A549 (cell line): ENCODE results near the gene CNKSR2. TPM values are rescaled to one million over a fixed set of nuclear protein-coding genes. Genes with fewer than 3 reads are reported as not detected.

ENCODE experiments used
- ATAC-seq, 2 experiments: fragments of 200-7000 bp in 1 of 2; fragments of >200 bp in 1 of 2; cut with Nextera tagmentation in 1 of 2; cut with Tn5 transposase in 1 of 2; 3 replicates each; pipeline versions ENCODE4 v1.8.0 to v1.9.1; 2018 to 2020; ENCODE audit warnings: mild to moderate bottlenecking in 1 of 2, moderate library complexity in 1 of 2
- CTCF ChIA-PET: fragments of 300-600 bp; sonication (Branson Sonifier 250); formaldehyde crosslinking; extraction: SDS; loops from one replicate; lab custom pipeline; 2021; ENCODE audit warnings: antibody characterized with exemption, inconsistent platforms; lab: Yijun Ruan, JAX
- POLR2A ChIA-PET: fragments of 350-600 bp; formaldehyde crosslinking; extraction: SDS; loops from one replicate; lab custom pipeline; 2021; ENCODE audit warnings: antibody characterized with exemption, inconsistent platforms; lab: Yijun Ruan, JAX
- DNase-seq, 2 experiments: peaks; one replicate each; pipeline versions ENCODE4 v3.0.0 to v3.0.0-alpha.2; 2011 to 2016; ENCODE audit warnings: low read depth in 1 of 2, low spot score in 1 of 2
- FAIRE-seq: peaks from 2 replicates; lab custom pipeline; 2011; peaks lifted over from hg19 to GRCh38; lab: Jason Lieb, UNC
- H3K27ac ChIP-seq, 2 experiments: fragments of >200 bp; sonication (Bioruptor Twin); formaldehyde crosslinking; 3 replicates each; pipeline ENCODE4 v1.5.1; 2016 to 2017
- H3K4me1 ChIP-seq: fragments of >200 bp; sonication (Bioruptor Twin); formaldehyde crosslinking; 3 replicates; pipeline ENCODE4 v1.6.1; 2016
- H3K4me2 ChIP-seq: fragments of >200 bp; sonication (Bioruptor Twin); formaldehyde crosslinking; 3 replicates; pipeline ENCODE4 v1.6.1; 2016
- H3K4me3 ChIP-seq: fragments of >200 bp; sonication (Bioruptor Twin); formaldehyde crosslinking; 3 replicates; pipeline ENCODE4 v1.5.1; 2016
- H3K9me3 ChIP-seq: fragments of >200 bp; sonication (Bioruptor Twin); formaldehyde crosslinking; 3 replicates; pipeline ENCODE4 v1.6.1; 2016
- CBX8 ChIP-seq: fragments of 200-600 bp; sonication (generic); IDR thresholded peaks from 2 replicates; pipeline ENCODE4 v1.6.1; 2016
- CHD4 ChIP-seq: fragments of 200-600 bp; sonication (generic); IDR thresholded peaks from 2 replicates; pipeline ENCODE4 v1.6.1; 2016; ENCODE audit warnings: antibody characterized with exemption, mild to moderate bottlenecking, borderline replicate concordance
- FOSB ChIP-seq: fragments of 250-450 bp; sonication (Bioruptor Pico); IDR thresholded peaks from 2 replicates; pipeline ENCODE4 v1.5.0; 2020; ENCODE audit warnings: mild to moderate bottlenecking, moderate library complexity
- HOXA7 ChIP-seq: fragments of 250-450 bp; sonication (Bioruptor Pico); IDR thresholded peaks from 2 replicates; pipeline ENCODE4 v1.5.0; 2020; ENCODE audit warnings: mild to moderate bottlenecking, moderate library complexity
- HOXB13 ChIP-seq: fragments of 250-450 bp; sonication (Bioruptor Pico); IDR thresholded peaks from 2 replicates; pipeline ENCODE4 v1.5.0; 2020; ENCODE audit warnings: low read depth, mild to moderate bottlenecking, moderate library complexity
- KDM1A ChIP-seq: fragments of 200-600 bp; sonication (generic); IDR thresholded peaks from 2 replicates; pipeline ENCODE4 v1.6.1; 2016; ENCODE audit warnings: low read depth, mild to moderate bottlenecking
- MAZ ChIP-seq: fragments of 150-350 bp; IDR thresholded peaks from 2 replicates; pipeline ENCODE4 v1.6.1; 2014; ENCODE audit warnings: antibody characterized with exemption, low read depth, low read length, borderline replicate concordance
- NFE2L2 ChIP-seq: fragments of 150-350 bp; conservative IDR thresholded peaks from 2 replicates; pipeline ENCODE4 v1.6.1; 2014; ENCODE audit warnings: low read length
- NPAS2 ChIP-seq: fragments of 250-450 bp; sonication (Bioruptor Pico); IDR thresholded peaks from 2 replicates; pipeline ENCODE4 v1.8.0; 2022; ENCODE audit warnings: mild to moderate bottlenecking, moderate library complexity, borderline replicate concordance
- RAD21 ChIP-seq, 2 experiments: fragments of >200 bp in 1 of 2; sonication (Bioruptor Twin) in 1 of 2; formaldehyde crosslinking in 1 of 2; IDR thresholded peaks in 1 of 2; conservative IDR thresholded peaks in 1 of 2; 2 replicates in 1 of 2; 3 replicates in 1 of 2; pipeline ENCODE4 v1.6.1; 2012 to 2018; ENCODE audit warnings: inconsistent platforms in 1 of 2
- RARB ChIP-seq: fragments of 250-450 bp; sonication (Bioruptor Pico); IDR thresholded peaks from 2 replicates; pipeline ENCODE4 v1.8.0; 2021; ENCODE audit warnings: mild to moderate bottlenecking, moderate library complexity
- RCOR1 ChIP-seq: fragments of 150-350 bp; IDR thresholded peaks from 2 replicates; pipeline ENCODE4 v1.6.1; 2014; ENCODE audit warnings: antibody characterized with exemption, low read length, low read depth
- RFX5 ChIP-seq: fragments of 450-650 bp; IDR thresholded peaks from 2 replicates; pipeline ENCODE4 v1.7.1; 2014; ENCODE audit warnings: antibody characterized with exemption, mild to moderate bottlenecking, moderate library complexity
- RNF2 ChIP-seq: fragments of 200-600 bp; sonication (generic); IDR thresholded peaks from 2 replicates; pipeline ENCODE4 v1.6.1; 2016; ENCODE audit warnings: low read depth, mild to moderate bottlenecking, antibody characterized with exemption, moderate library complexity, borderline replicate concordance
- SREBF2 ChIP-seq: fragments of 450-650 bp; IDR thresholded peaks from 2 replicates; pipeline ENCODE4 v1.6.1; 2014; ENCODE audit warnings: mild to moderate bottlenecking, moderate library complexity
- TP53 ChIP-seq: fragments of 250-450 bp; sonication (Bioruptor Pico); IDR thresholded peaks from 2 replicates; pipeline ENCODE4 v1.5.0; 2021; ENCODE audit warnings: mild to moderate bottlenecking, moderate library complexity
- WGBS: methylation state at CpG from one replicate; pipeline ENCODE4 v1.1.6; 2017; ENCODE audit errors: missing lambda C conversion rate; 5-methylcytosine and 5-hydroxymethylcytosine counted together
- polyA plus RNA-seq, 4 experiments: library from polyadenylated mRNA; depleted of rRNA in 3 of 4; stranded (reverse); fragments of >200 nt; fragmentation: RNase III in 1 of 4; extraction: RNeasy Plus Mini Kit Qiagen cat#74134 plus additional on column Dnase treatment in 1 of 4; gene quantifications; 2 replicates in 3 of 4; 3 replicates in 1 of 4; pipeline ENCODE4 v1.2.3, GENCODE V29; 2011 to 2017
- TF ChIP-seq, protein P1 (sequence below): fragments of 150-350 bp; IDR thresholded peaks from 2 replicates; pipeline ENCODE4 v1.6.1; 2014; ENCODE audit warnings: low read depth, mild to moderate bottlenecking, low read length
- TF ChIP-seq, protein P2 (sequence below): fragments of 250-450 bp; sonication (Bioruptor Pico); IDR thresholded peaks from 2 replicates; pipeline ENCODE4 v1.5.0; 2021; ENCODE audit warnings: mild to moderate bottlenecking, moderate library complexity, borderline replicate concordance
- TF ChIP-seq, protein P3 (sequence below): fragments of >200 bp; sonication (Bioruptor Twin); formaldehyde crosslinking; IDR thresholded peaks from 3 replicates; pipeline ENCODE4 v1.6.1; 2016

CNKSR2 gene
- polyA plus RNA-seq, 2 of the 4 experiments (the other 2 are of a cell fraction) = 5.8 to 11.4 TPM

DNA sequence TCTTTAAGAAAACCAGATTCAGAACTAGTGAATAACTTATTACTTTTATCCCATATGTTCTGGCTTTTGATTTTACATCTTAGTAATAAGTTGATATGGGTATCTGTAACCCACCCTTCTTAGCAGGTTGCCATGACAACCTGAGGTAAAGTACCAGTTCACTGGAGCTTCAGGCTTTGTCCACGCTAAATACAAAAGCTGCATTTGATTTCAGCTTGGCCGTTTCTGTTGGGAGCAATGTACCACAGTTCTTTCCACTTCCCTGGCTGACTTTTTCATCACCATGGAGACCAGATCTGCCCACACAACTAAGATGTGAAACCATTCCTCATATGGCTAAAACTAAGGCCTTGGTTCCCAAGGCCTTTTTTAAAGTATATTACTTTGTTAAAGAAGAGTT is 257.8 kb downstream of the CNKSR2 start:
- H3K4me1 ChIP-seq = no peaks in the 10 kb centered on the region
- TF ChIP-seq RFX5 = no peak
- TF ChIP-seq RCOR1 = no peak
- no peak for TF ChIP-seq MAZ
- TF ChIP-seq HOXB13 = no peak
- TF ChIP-seq RAD21 (conservative IDR thresholded peaks at IDR 0.05 in 1 of 2, IDR thresholded peaks at IDR 0.05 in 1 of 2) = no peak
- TF ChIP-seq, protein P1, sequence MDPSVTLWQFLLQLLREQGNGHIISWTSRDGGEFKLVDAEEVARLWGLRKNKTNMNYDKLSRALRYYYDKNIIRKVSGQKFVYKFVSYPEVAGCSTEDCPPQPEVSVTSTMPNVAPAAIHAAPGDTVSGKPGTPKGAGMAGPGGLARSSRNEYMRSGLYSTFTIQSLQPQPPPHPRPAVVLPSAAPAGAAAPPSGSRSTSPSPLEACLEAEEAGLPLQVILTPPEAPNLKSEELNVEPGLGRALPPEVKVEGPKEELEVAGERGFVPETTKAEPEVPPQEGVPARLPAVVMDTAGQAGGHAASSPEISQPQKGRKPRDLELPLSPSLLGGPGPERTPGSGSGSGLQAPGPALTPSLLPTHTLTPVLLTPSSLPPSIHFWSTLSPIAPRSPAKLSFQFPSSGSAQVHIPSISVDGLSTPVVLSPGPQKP = no peak
- no peak overlapping the region for H3K4me3 ChIP-seq
- POLR2A ChIA-PET = no interaction called here
- ATAC-seq (no peak), FAIRE-seq (no peak), DNase-seq (no peak)
- H3K27ac ChIP-seq = no peak overlapping the region
- H3K4me2 ChIP-seq = no peak overlapping the region
- CTCF ChIA-PET = interaction anchor here (0.6 kb wide), 1 partner anchor 33 kb away, joined by 3 read pairs; no protein-coding TSS in a partner anchor
- 57% methylated on average over 2 of the region's 2 CpGs for WGBS
- H3K9me3 ChIP-seq = no peaks in the 10 kb centered on the region

DNA sequence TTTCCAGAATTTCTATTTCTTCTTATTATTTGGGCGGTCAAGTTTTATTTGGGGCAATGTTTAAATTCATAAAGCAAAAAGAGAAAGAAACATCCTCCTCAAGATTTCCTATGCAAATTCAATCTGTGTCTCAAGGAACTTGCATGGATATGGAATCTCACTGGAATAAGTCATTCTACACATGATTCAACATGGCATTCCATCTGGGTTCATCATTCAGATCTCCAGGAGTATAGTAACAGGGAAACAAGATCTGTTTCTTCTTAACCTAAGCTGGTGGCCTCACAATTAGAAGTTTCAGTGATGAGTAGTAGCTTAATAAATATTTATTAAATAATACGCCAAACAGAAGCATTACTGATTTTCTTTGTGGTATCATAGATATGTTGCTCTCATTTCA is 264.1 kb downstream of the CNKSR2 start:
- no peak for ATAC-seq
- peak; percentile 72 for FAIRE-seq
- ChIA-PET POLR2A (no interaction called here), CTCF (no interaction called here)
- Histone ChIP-seq H3K4me3 (no peak overlapping the region), H3K9me3 (no peaks in the 10 kb centered on the region), H3K27ac (no peak overlapping the region), H3K4me2 (no peak overlapping the region), H3K4me1 (no peaks in the 10 kb centered on the region)
- TF ChIP-seq RFX5 = no peak
- TF ChIP-seq TP53 = no peak
- TF ChIP-seq KDM1A = no peak
- TF ChIP-seq HOXA7 (CRISPR knock-in tag) = no peak
- TF ChIP-seq MAZ = no peak
- no peak for TF ChIP-seq NFE2L2
- 87% methylated on average over 2 of the region's 2 CpGs for WGBS
- DNase-seq = no peak

DNA sequence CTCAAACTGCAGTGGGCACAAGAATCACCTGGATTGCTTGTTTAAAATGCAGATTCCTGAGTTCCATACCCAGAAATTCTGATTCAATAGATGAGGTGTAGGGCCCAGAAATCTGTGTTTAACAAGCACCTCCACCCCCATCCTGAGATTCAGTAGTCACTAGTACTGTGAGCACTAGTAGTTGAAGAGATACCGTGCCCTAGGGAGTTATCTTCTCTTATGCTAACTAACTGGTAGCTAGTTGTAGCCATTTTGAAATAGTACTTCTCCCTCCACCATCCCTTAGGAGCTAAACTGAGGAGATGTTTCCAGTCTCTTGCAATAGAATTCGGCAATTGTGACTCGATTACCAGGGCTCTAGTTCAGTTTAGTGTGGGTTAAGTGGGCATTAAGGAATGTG is 265.6 kb downstream of the CNKSR2 start:
- no peak for FAIRE-seq
- no peak overlapping the region for H3K4me3 ChIP-seq
- ChIA-PET POLR2A (no interaction called here), CTCF (no interaction called here)
- no peaks in the 10 kb centered on the region for H3K4me1 ChIP-seq
- ATAC-seq = no peak
- no peaks in the 10 kb centered on the region for H3K9me3 ChIP-seq
- no peak for DNase-seq
- WGBS = 74% methylated on average over 3 of the region's 3 CpGs
- TF ChIP-seq HOXB13 = no peak
- TF ChIP-seq SREBF2 = no peak
- no peak for TF ChIP-seq RNF2
- no peak for TF ChIP-seq RARB (CRISPR knock-in tag)
- TF ChIP-seq, protein P2, sequence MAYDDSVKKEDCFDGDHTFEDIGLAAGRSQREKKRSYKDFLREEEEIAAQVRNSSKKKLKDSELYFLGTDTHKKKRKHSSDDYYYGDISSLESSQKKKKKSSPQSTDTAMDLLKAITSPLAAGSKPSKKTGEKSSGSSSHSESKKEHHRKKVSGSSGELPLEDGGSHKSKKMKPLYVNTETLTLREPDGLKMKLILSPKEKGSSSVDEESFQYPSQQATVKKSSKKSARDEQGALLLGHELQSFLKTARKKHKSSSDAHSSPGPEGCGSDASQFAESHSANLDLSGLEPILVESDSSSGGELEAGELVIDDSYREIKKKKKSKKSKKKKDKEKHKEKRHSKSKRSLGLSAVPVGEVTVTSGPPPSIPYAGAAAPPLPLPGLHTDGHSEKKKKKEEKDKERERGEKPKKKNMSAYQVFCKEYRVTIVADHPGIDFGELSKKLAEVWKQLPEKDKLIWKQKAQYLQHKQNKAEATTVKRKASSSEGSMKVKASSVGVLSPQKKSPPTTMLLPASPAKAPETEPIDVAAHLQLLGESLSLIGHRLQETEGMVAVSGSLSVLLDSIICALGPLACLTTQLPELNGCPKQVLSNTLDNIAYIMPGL (CRISPR knock-in tag) = no peak
- no peak for TF ChIP-seq CBX8
- TF ChIP-seq CHD4 = no peak
- no peak for TF ChIP-seq TP53
- no peak for TF ChIP-seq NPAS2 (CRISPR knock-in tag)
- TF ChIP-seq FOSB (CRISPR knock-in tag) = no peak
- TF ChIP-seq, protein P3, sequence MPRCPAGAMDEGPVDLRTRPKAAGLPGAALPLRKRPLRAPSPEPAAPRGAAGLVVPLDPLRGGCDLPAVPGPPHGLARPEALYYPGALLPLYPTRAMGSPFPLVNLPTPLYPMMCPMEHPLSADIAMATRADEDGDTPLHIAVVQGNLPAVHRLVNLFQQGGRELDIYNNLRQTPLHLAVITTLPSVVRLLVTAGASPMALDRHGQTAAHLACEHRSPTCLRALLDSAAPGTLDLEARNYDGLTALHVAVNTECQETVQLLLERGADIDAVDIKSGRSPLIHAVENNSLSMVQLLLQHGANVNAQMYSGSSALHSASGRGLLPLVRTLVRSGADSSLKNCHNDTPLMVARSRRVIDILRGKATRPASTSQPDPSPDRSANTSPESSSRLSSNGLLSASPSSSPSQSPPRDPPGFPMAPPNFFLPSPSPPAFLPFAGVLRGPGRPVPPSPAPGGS = no peak
- no peak overlapping the region for H3K4me2 ChIP-seq
- no peak overlapping the region for H3K27ac ChIP-seq
